Measurements from ENCODE around the gene ENPP3. TPM values are rescaled to one million over a fixed set of nuclear protein-coding genes. Genes with fewer than 3 reads are reported as not detected.

The ENPP3 gene
- polyA plus RNA-seq, 1 of the 3 experiments (the other 2 are of a cell fraction), result not detected

- TF ChIP-seq ELF1 (IDR thresholded peaks at IDR 0.05), result no peak
- TF ChIP-seq NRF1 (IDR thresholded peaks at IDR 0.05; ENCODE audit: low read depth, low read length), result no peak
- TF ChIP-seq PBX3 (IDR thresholded peaks at IDR 0.05), result no peak
- TF ChIP-seq POLR2AphosphoS5 (IDR thresholded peaks at IDR 0.05; ENCODE audit: low read depth, low read length), result no peak
- TF ChIP-seq ZBTB33 (IDR thresholded peaks at IDR 0.05; ENCODE audit: borderline replicate concordance, low read depth), result no peak
- no peak for TF ChIP-seq NFIC (IDR thresholded peaks at IDR 0.05; ENCODE audit: borderline replicate concordance)
- TF ChIP-seq RXRA (IDR thresholded peaks at IDR 0.05; ENCODE audit: borderline replicate concordance, low read depth), result no peak
- H3K27me3 ChIP-seq (ENCODE audit: insufficient read depth), result peaks cover 10% of the 10 kb centered on the region; the same call in 1 of the 2 replicates
- CTCF ChIA-PET, result no interaction called here
- DNase-seq, result no peak
- H3F3A ChIP-seq (replicated peaks; ENCODE audit: insufficient read depth), result no peaks in the 10 kb centered on the region
- H3K4me3 ChIP-seq (ENCODE audit: low read depth in 2 of 2, low read length in 1 of 2), result no peak overlapping the region
- no peaks in the 10 kb centered on the region for H3K9me2 ChIP-seq
- H3K9me3 ChIP-seq, result no peaks in the 10 kb centered on the region
- H3K36me3 ChIP-seq (replicated peaks in 1 of 2; ENCODE audit: control insufficient read depth in 1 of 2, insufficient read depth in 2 of 2, low read length in 1 of 2), result no peaks in the 10 kb centered on the region
- POLR2A ChIA-PET, result no interaction called here
- 2% methylated on average over 2 of the region's 2 CpGs for WGBS (ENCODE audit: low lambda C conversion rate)
- H3K79me2 ChIP-seq (ENCODE audit: insufficient read depth), result no peaks in the 10 kb centered on the region
- H3K4me1 ChIP-seq (ENCODE audit: control insufficient read depth in 1 of 2, insufficient read depth in 2 of 2, low read depth in 1 of 2, low read length in 1 of 2), result no peaks in the 10 kb centered on the region; a peak in 1 of 4 replicates
- H4K20me1 ChIP-seq (ENCODE audit: insufficient read depth), result no peaks in the 10 kb centered on the region
- no peak overlapping the region for H3K9ac ChIP-seq
- H3K4me2 ChIP-seq, result no peak overlapping the region
- no peak overlapping the region for H3K27ac ChIP-seq (ENCODE audit: low read depth in 2 of 2, low read length in 1 of 2)
- no peak overlapping the region for H2AFZ ChIP-seq (ENCODE audit: low read depth)
Observed at GRCh38 chr6:131762984-131763383, 125.9 kb downstream of the ENPP3 start.

- Histone ChIP-seq H3K4me3 (ENCODE audit: low read depth in 2 of 2, low read length in 1 of 2) (no peak overlapping the region), H3K27ac (ENCODE audit: low read depth in 2 of 2, low read length in 1 of 2) (no peak overlapping the region), H3K9me3 (no peaks in the 10 kb centered on the region), H2AFZ (ENCODE audit: low read depth) (no peak overlapping the region), H3K9me2 (no peaks in the 10 kb centered on the region), H3K4me2 (no peak overlapping the region), H3K27me3 (ENCODE audit: insufficient read depth) (peaks cover 17% of the 10 kb centered on the region; the same call in 1 of the 2 replicates), H3F3A (replicated peaks; ENCODE audit: insufficient read depth) (no peaks in the 10 kb centered on the region), H3K9ac (no peak overlapping the region), H3K36me3 (replicated peaks in 1 of 2; ENCODE audit: control insufficient read depth in 1 of 2, insufficient read depth in 2 of 2, low read length in 1 of 2) (no peaks in the 10 kb centered on the region), H3K4me1 (ENCODE audit: control insufficient read depth in 1 of 2, insufficient read depth in 2 of 2, low read depth in 1 of 2, low read length in 1 of 2) (no peaks in the 10 kb centered on the region; a peak in 1 of 4 replicates), H4K20me1 (ENCODE audit: insufficient read depth) (no peaks in the 10 kb centered on the region), H3K79me2 (ENCODE audit: insufficient read depth) (no peaks in the 10 kb centered on the region)
- DNase-seq, result no peak
- TF ChIP-seq RXRA (IDR thresholded peaks at IDR 0.05; ENCODE audit: borderline replicate concordance, low read depth) (no peak), TEAD4 (IDR thresholded peaks at IDR 0.05; ENCODE audit: borderline replicate concordance, insufficient read depth) (no peak), TAF1 (IDR thresholded peaks at IDR 0.05; ENCODE audit: borderline replicate concordance, low read depth, low read length) (no peak), POLR2AphosphoS5 (IDR thresholded peaks at IDR 0.05; ENCODE audit: low read depth, low read length) (no peak), SMC3 (IDR thresholded peaks at IDR 0.05; ENCODE audit: low read depth, low read length) (no peak), USF1 (IDR thresholded peaks at IDR 0.05; ENCODE audit: borderline replicate concordance, low read depth) (no peak), EZH2phosphoT487 (IDR thresholded peaks at IDR 0.05; ENCODE audit: borderline replicate concordance, low read depth) (no peak), USF2 (IDR thresholded peaks at IDR 0.05; ENCODE audit: borderline replicate concordance, low read depth, low read length) (no peak), RCOR1 (IDR thresholded peaks at IDR 0.05; ENCODE audit: low read length) (no peak), CTCF (IDR thresholded peaks at IDR 0.05) (no peak), TCF12 (IDR thresholded peaks at IDR 0.05) (no peak), FOXJ3 (CRISPR knock-in tag; IDR thresholded peaks at IDR 0.05) (no peak), RFX5 (IDR thresholded peaks at IDR 0.05; ENCODE audit: low read length) (no peak)
- 6% methylated on average over 1 of the region's 1 CpG for WGBS (ENCODE audit: low lambda C conversion rate)
- ChIA-PET POLR2A (no interaction called here), CTCF (no interaction called here)
Observed at GRCh38 chr6:131763749-131764148, 126.6 kb downstream of the ENPP3 start.
